Measurements from ENCODE around the gene MRPL38. TPM values are rescaled to one million over a fixed set of nuclear protein-coding genes. Genes with fewer than 3 reads are reported as not detected.
"Not testable (repeated sequence)": the region's sequence is repeated elsewhere in the genome, so short reads cannot be mapped to it uniquely, and the experiment has no call there.

MRPL38 gene
- total RNA-seq, 1 donor from 2014 or later = 49.4 TPM

GRCh38 chr17:75856062-75856756, 48.5 kb downstream of the MRPL38 start:
- no peak for DNase-seq (ENCODE audit: low read depth)
- Histone ChIP-seq H3K4me3 (ENCODE audit: low read depth, low read length) (peak overlapping the region; percentile 72), H3K36me3 (ENCODE audit: control insufficient read depth, insufficient read depth, low read length) (no peaks in the 10 kb centered on the region)

GRCh38 chr17:75855310-75856061, 49.2 kb downstream of the MRPL38 start, which contains the start of gene WBP2:
WBP2 (minus strand) TSS chr17:75855335; CDS start chr17:75855297, 38 bp downstream.
- H3K4me3 ChIP-seq (ENCODE audit: low read depth, low read length) = peak within 1 kb of the TSS; percentile 72
- no peak for TF ChIP-seq CTCF (IDR thresholded peaks at IDR 0.05; ENCODE audit: insufficient read depth, low read length, poor library complexity, severe bottlenecking)
- no peaks in the 10 kb centered on the region for H3K27me3 ChIP-seq (ENCODE audit: control insufficient read depth, insufficient read depth, low read length)
- DNase-seq (ENCODE audit: low read depth) = peak; percentile 100
- H3K36me3 ChIP-seq (ENCODE audit: control insufficient read depth, insufficient read depth, low read length) = no peaks in the 10 kb centered on the region

More at GRCh38 chr17:75856062-75856756, 48.5 kb downstream of the MRPL38 start:
- no peak for TF ChIP-seq CTCF (IDR thresholded peaks at IDR 0.05; ENCODE audit: insufficient read depth, low read length, poor library complexity, severe bottlenecking)
- H3K27me3 ChIP-seq (ENCODE audit: control insufficient read depth, insufficient read depth, low read length) = no peaks in the 10 kb centered on the region

- TF ChIP-seq CTCF (IDR thresholded peaks at IDR 0.05; ENCODE audit: insufficient read depth, low read length, poor library complexity, severe bottlenecking) = peak; percentile 20
- no peak for DNase-seq (ENCODE audit: low read depth)
- peak overlapping the region; percentile 53 for H3K4me3 ChIP-seq (ENCODE audit: low read depth, low read length)
- no peaks in the 10 kb centered on the region for H3K36me3 ChIP-seq (ENCODE audit: control insufficient read depth, insufficient read depth, low read length)
- no peaks in the 10 kb centered on the region for H3K27me3 ChIP-seq (ENCODE audit: control insufficient read depth, insufficient read depth, low read length)
Observed at GRCh38 chr17:75854881-75855309, 49.8 kb downstream of the MRPL38 start.

- H3K27me3 ChIP-seq (ENCODE audit: control insufficient read depth, insufficient read depth, low read length) = no peaks in the 10 kb centered on the region
- TF ChIP-seq CTCF (IDR thresholded peaks at IDR 0.05; ENCODE audit: insufficient read depth, low read length, poor library complexity, severe bottlenecking) = no peak
- DNase-seq (ENCODE audit: low read depth) = no peak
- peaks cover 2% of the 10 kb centered on the region for H3K36me3 ChIP-seq (ENCODE audit: control insufficient read depth, insufficient read depth, low read length)
- H3K4me3 ChIP-seq (ENCODE audit: low read depth, low read length) = peak overlapping the region; percentile 53
Observed at GRCh38 chr17:75854101-75854748, 50.5 kb downstream of the MRPL38 start.

GRCh38 chr17:75853433-75853832, 51.3 kb downstream of the MRPL38 start:
- no peaks in the 10 kb centered on the region for H3K27me3 ChIP-seq (ENCODE audit: control insufficient read depth, insufficient read depth, low read length)
- DNase-seq (ENCODE audit: low read depth) = no peak
- H3K36me3 ChIP-seq (ENCODE audit: control insufficient read depth, insufficient read depth, low read length) = peaks cover 2% of the 10 kb centered on the region
- no peak overlapping the region for H3K4me3 ChIP-seq (ENCODE audit: low read depth, low read length)
- no peak for TF ChIP-seq CTCF (IDR thresholded peaks at IDR 0.05; ENCODE audit: insufficient read depth, low read length, poor library complexity, severe bottlenecking)

- not testable (repeated sequence) for H3K36me3 ChIP-seq (ENCODE audit: control insufficient read depth, insufficient read depth, low read length); H3K27me3 ChIP-seq (ENCODE audit: control insufficient read depth, insufficient read depth, low read length); DNase-seq (ENCODE audit: low read depth); H3K4me3 ChIP-seq (ENCODE audit: low read depth, low read length)
Observed at GRCh38 chr17:75851693-75851991, 53.0 kb downstream of the MRPL38 start.

Measured in kidney epithelial cell (primary cell).